Loucy (cell line): ENCODE data around the gene OR13D1.

Source experiments
- H2AFZ ChIP-seq: fragments of 200-600 bp; sonication (generic); 2 replicates; pipeline ENCODE4 v1.6.0; 2016; ENCODE audit warnings: antibody characterized with exemption, mild to moderate bottlenecking, low read length, moderate library complexity
- H3F3A ChIP-seq: fragments of 200-600 bp; 2 replicates; pipeline ENCODE4 v1.6.0; 2016; ENCODE audit warnings: antibody characterized with exemption, low read depth, mild to moderate bottlenecking
- H3K27me3 ChIP-seq: fragments of 200-600 bp; sonication (generic); 2 replicates; pipeline ENCODE4 v1.6.1; 2014; ENCODE audit warnings: low read length, mild to moderate bottlenecking; ENCODE audit not compliant: insufficient read depth, poor library complexity, severe bottlenecking
- H3K36me3 ChIP-seq: fragments of 200-600 bp; sonication (generic); 2 replicates; pipeline ENCODE4 v1.6.1; 2016; ENCODE audit warnings: low read length; ENCODE audit not compliant: insufficient read depth
- H3K4me1 ChIP-seq: fragments of 200-600 bp; sonication (generic); 2 replicates; pipeline ENCODE4 v1.5.1; 2014; ENCODE audit warnings: low read length, mild to moderate bottlenecking; ENCODE audit not compliant: insufficient read depth, poor library complexity, severe bottlenecking
- H3K4me2 ChIP-seq: fragments of 200-600 bp; sonication (generic); 2 replicates; pipeline ENCODE4 v1.6.0; 2014; ENCODE audit warnings: antibody characterized with exemption, low read length, low read depth, mild to moderate bottlenecking; ENCODE audit not compliant: poor library complexity, severe bottlenecking
- H3K4me3 ChIP-seq: fragments of 200-600 bp; sonication (generic); 2 replicates; pipeline ENCODE4 v1.5.1; 2014; ENCODE audit warnings: low read length, mild to moderate bottlenecking, mixed read lengths; ENCODE audit not compliant: poor library complexity, severe bottlenecking
- H3K79me2 ChIP-seq: fragments of 200-600 bp; sonication (generic); 2 replicates; pipeline ENCODE4 v1.6.1; 2014; ENCODE audit warnings: low read length; ENCODE audit not compliant: insufficient read depth
- H3K9ac ChIP-seq: fragments of 200-600 bp; sonication (generic); 2 replicates; pipeline ENCODE4 v1.6.0; 2014; ENCODE audit warnings: mild to moderate bottlenecking, low read depth, low read length, moderate library complexity; ENCODE audit not compliant: poor library complexity, severe bottlenecking
- H3K9me2 ChIP-seq: fragments of 200-600 bp; sonication (generic); replicated peaks from 2 replicates; pipeline ENCODE4 v1.6.1; 2016; ENCODE audit warnings: low read depth, low read length, mixed read lengths
- H3K9me3 ChIP-seq: fragments of 200-600 bp; sonication (generic); 2 replicates; pipeline ENCODE4 v1.6.1; 2014; ENCODE audit warnings: mild to moderate bottlenecking, antibody characterized with exemption, low read length, low read depth; ENCODE audit not compliant: insufficient read depth
- H4K20me1 ChIP-seq: fragments of 200-600 bp; sonication (generic); 2 replicates; pipeline ENCODE4 v1.6.0; 2014; ENCODE audit warnings: antibody characterized with exemption, low read length, mild to moderate bottlenecking; ENCODE audit not compliant: insufficient read depth, poor library complexity, severe bottlenecking
- CTCF ChIP-seq: fragments of 200-600 bp; sonication (generic); conservative IDR thresholded peaks from 2 replicates; pipeline ENCODE4 v1.5.1; 2014; ENCODE audit warnings: mild to moderate bottlenecking, antibody characterized with exemption, low read length
- EZH2phosphoT487 ChIP-seq: fragments of 200-600 bp; IDR thresholded peaks from 2 replicates; pipeline ENCODE4 v1.6.1; 2018; ENCODE audit warnings: antibody characterized with exemption, mild to moderate bottlenecking, moderate library complexity, borderline replicate concordance

Gene OR13D1

GRCh38 chr9:104694218-104694617 lies at the start of gene OR13D1:
Gene OR13D1, plus strand, starts transcription at chr9:104694518. Its CDS starts 0 bp downstream, at chr9:104694518.
- Histone ChIP-seq H3K9ac (no peak within 1 kb of the TSS), H3K36me3 (no peaks in the 10 kb centered on the region)

GRCh38 chr9:104658496-104659195 lies 35.7 kb upstream of the OR13D1 start:
- H3K4me2 ChIP-seq = no peak overlapping the region
- H3K36me3 ChIP-seq = no peaks in the 10 kb centered on the region
- H3K4me3 ChIP-seq = no peak overlapping the region
- no peak overlapping the region for H3K9ac ChIP-seq
- no peak for TF ChIP-seq EZH2phosphoT487
- no peak for TF ChIP-seq CTCF
- H3F3A ChIP-seq = no peaks in the 10 kb centered on the region
- H3K27me3 ChIP-seq = no peaks in the 10 kb centered on the region
- H3K9me3 ChIP-seq = no peaks in the 10 kb centered on the region
- H2AFZ ChIP-seq = no peak overlapping the region
- no peaks in the 10 kb centered on the region for H3K9me2 ChIP-seq
- no peaks in the 10 kb centered on the region for H4K20me1 ChIP-seq
- no peaks in the 10 kb centered on the region for H3K79me2 ChIP-seq
- H3K4me1 ChIP-seq = no peaks in the 10 kb centered on the region

More at GRCh38 chr9:104694218-104694617, at the start of gene OR13D1:
- Histone ChIP-seq H3K9me2 (no peaks in the 10 kb centered on the region), H3K4me2 (no peak within 1 kb of the TSS), H3K9me3 (no peaks in the 10 kb centered on the region), H3K79me2 (no peaks in the 10 kb centered on the region), H3K4me1 (no peaks in the 10 kb centered on the region), H4K20me1 (no peaks in the 10 kb centered on the region), H3K27me3 (no peaks in the 10 kb centered on the region), H3F3A (no peaks in the 10 kb centered on the region), H2AFZ (no peak within 1 kb of the TSS), H3K4me3 (no peak within 1 kb of the TSS)
- TF ChIP-seq CTCF = no peak
- TF ChIP-seq EZH2phosphoT487 = no peak

- Histone ChIP-seq H3K27me3 (no peaks in the 10 kb centered on the region), H4K20me1 (no peaks in the 10 kb centered on the region), H3K79me2 (no peaks in the 10 kb centered on the region), H3K9me2 (no peaks in the 10 kb centered on the region), H3F3A (no peaks in the 10 kb centered on the region), H3K4me3 (no peak overlapping the region), H2AFZ (no peak overlapping the region), H3K4me1 (no peaks in the 10 kb centered on the region), H3K4me2 (no peak overlapping the region), H3K9ac (no peak overlapping the region), H3K9me3 (no peaks in the 10 kb centered on the region), H3K36me3 (no peaks in the 10 kb centered on the region)
- TF ChIP-seq CTCF = no peak
- no peak for TF ChIP-seq EZH2phosphoT487
These were observed 18.7 kb upstream of the OR13D1 start for GRCh38 chr9:104675611-104676010.
